Fibroblast of gingiva (primary cell): ENCODE results near the gene GSG1.
"Not testable (repeated sequence)": the region's sequence is repeated elsewhere in the genome, so short reads cannot be mapped to it uniquely, and the experiment has no call there.

Source experiments
- DNase-seq: peaks from one replicate; pipeline ENCODE4 v3.0.0-alpha.2; 2011; ENCODE audit warnings: low read depth

GSG1 gene

DNA sequence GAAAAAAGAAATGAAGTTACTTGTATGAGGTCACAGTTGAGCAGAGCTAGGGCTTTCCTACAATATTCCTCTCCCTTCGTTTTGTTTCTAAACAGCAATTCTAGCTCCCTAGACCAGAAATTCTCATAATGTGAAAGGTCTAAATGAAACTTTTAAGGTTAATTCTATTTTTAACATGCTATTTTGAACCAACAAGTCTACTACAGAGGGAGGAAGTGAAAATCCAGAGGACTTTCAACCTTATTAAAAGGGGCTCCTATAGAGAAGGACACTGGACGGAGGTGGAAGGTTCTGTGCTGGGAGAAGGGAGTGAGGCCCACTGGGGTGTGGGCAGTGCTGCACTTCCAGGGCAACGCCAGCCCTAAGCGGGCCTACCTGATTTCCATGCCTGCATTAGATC lies 13.4 kb downstream of the GSG1 start:
- DNase-seq, result no peak

DNA sequence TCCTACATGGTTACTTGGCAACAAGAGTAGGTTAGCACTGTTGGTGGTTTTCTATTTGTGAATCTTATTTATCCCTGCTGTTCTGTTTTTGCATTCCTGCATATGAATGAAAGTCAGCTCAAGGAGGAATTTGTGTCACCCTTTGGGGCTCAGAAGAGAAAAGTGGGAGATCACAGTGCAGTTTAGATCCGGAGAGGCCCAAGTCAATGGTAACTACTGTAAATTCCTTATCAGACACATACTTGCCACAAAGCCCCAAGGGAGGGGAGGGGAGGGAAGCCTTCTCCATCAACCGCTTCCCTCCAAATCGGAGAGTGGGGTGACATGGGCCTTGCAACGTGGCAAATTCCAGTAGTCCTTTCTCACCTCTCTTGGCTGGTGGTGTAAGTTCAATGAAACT lies 15.0 kb downstream of the GSG1 start:
- no peak for DNase-seq

DNA sequence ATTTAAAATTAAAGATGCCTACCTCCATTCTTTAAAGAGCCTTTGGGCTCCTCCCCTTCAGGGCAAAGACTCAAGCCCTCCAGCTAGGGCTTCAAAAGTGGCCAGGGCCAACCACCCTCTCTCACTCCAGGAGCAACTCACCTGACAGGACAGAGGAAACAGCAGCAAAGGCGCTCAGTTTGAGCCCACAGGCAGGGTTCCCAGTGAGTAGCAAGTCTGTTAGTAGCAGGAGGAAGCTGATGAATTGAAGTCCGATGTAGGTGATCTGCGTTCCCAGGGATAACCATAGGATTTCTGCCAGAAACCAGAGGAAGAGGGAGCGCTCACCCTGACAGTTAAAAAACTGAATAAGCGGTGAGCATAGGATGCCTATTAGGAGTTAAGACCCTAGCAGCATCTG lies 15.7 kb downstream of the GSG1 start:
- DNase-seq, result no peak

DNA sequence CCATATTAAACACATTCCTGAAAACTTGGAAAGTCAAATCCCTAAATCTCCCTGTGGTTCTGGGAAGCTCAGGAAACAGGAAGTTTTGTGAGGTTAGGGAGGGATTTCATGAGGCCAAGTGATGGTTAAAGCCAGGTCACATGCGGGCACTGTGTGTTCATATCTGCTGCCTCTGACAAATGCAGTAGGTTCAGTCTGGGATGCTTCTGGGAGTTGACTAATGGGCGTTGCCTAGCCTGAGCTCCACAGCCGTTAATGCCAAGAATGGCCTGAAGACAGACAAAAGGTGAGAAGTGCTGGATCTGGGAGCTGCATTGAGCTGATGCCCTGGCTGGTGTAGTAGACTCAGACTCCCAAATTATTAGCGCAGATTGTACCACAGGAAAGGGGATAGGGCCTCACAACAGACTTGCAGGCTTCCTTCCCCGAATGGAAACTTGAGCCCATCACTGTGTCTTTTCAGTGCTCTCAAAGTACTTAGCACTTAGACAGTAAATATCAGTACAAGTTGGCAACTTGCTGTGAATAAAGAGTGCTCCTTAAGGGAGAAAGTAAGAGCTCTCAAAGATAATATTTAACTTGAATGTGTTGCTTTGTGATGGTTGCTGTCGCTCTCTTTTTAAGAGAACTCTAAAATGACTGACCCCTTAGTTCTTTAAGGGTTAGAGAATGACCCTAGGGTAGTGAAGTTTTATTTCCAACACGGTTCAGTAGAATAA lies 17.3 kb downstream of the GSG1 start:
- no peak for DNase-seq

DNA sequence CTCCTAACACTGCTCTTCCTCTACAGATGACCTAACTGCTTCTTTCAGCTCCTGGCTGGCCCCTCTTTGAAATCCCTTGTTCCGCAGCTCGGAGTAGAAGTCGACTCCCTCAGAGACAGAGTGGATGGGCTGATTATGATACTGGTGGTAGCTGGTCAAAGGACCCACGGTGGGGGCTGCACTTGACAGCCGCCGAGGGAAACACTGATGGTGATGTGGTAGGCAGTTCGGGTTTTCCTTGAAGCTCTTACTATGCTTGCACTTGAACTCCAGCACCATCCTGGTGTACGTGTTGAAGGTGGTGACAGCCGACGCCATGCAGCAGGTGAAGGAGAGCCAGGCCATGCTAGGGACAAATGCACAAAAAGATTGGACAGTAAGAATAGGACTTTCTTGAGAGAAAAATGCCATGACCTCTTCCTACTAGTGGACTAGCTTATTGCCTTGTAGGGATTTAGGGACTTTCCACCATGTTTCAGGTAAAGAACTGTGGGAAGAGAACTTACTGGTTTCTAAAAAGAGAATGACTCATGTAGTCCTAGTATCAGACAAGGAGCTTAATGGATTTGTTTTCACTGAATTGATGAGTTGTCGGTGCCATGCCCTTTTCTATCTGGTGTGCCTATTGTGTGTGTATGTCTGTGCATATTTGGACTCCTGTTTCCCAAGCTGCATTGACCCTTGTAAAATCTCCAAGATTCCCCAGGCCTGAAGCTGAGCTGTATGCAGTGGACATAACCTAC lies 18.4 kb downstream of the GSG1 start:
- DNase-seq, result no peak

DNA sequence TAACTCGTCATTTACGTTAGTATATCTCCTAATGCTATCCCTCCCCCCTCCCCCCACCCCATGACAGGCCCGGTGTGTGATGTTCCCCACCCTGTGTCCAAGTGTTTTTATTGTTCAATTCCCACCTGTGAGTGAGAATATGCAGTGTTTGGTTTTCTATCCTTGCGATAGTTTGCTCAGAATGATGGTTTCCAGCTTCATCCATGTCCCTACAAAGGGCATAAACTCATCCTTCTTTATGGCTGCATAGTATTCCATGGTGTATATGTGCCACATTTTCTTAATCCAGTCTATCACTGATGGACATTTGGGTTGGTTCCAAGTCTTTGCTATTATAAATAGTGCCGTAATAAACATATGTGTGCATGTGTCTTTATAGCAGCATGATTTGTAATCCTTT lies 19.8 kb downstream of the GSG1 start:
- not testable (repeated sequence) for DNase-seq

DNA sequence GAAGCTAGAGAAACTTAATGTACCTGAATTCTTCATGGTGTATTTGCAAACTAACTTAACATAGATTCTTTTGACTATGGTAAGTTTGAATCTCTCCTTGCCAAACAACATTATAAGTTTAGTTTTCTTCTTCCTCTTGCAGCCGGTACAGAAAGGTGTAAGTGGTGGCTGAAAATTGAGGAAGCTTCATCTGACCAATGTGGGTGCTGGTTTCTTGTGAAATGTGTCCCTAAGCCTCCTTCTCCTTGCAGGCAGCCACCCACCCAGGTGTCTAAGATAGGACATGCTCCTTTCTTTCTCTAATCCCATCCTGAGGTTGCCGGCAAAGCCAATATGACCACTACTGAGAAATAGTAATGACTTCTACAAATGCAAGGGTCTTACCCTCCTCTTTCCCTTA lies 20.6 kb downstream of the GSG1 start:
- DNase-seq, result no peak

DNA sequence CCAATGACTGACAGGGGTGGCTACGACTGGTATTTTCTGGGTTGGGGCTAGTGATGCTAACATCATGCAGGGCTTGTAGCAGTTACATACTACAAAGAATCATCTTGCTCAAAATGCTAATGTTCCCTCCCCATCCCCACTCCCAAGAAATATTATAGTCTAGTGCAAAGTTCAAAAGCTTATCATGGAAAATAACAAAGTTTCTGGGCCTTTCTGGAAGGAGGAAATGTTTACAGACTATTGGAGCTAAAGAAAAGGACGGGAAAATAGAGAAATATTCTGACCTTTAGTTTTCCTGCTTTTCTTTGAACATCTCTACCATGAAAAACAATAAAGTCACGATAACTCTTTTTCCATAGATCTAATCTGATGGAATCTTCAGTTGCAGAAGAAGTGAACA lies 23.2 kb downstream of the GSG1 start:
- DNase-seq, result no peak

DNA sequence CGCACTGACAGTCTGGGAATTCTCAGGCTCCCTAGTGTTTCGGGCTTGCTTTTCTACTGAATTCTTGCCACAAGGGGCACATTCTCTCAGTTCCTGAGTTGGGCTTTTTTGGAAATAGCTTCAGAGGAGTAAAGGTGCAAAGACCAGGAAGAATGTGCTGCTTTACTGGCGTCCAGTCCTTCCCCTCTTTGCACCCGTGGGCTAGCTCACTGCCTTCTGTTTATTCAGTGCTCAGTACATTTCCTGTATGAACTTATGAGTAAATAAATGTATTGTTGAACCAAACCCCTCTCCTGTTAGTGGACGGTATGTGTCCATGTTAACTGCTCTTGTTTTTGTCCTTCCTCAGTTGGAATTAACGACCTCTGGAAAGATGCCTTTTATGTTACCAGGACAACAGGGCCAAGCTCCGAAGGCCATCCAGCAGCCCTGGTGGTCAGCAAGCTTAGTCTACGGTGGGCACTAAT lies 24.0 kb downstream of the GSG1 start:
- DNase-seq, result no peak

DNA sequence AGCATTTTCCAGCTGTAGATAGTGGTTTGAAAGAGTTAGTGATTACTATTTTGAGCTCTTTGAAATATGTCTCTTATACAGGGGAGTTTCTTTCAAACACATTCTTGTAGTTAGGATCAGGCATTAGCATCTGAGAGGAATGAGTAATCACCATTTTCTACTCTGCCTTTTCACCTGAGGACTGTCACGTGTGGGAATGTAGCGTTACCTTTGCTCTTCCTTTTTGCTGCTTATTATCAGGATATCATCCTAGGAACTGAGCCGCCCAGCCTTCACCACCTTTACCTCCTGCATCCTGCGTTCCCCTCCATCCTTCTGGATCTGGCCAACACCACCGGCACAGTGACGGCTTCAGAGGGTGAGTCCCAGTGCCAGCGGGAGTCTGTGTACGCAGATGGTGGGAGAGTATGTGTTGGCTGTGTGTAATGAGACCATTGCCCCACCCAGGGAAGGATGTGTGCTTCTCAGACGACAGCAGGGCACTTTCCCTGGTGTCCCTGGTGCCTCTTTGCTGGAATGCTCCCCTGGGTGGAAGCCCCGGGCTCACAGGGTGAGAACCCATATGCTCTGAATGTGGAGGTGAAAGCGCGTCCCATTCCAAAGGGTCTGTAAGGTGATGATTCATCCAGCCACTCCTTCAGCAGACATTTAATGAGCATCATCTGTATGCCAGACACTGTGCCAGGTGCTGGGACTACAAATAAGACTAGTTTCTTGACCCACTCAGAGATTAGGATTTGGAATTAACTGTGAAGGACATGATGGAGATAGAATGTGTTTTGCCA lies 27.5 kb downstream of the GSG1 start:
- DNase-seq, result no peak

DNA sequence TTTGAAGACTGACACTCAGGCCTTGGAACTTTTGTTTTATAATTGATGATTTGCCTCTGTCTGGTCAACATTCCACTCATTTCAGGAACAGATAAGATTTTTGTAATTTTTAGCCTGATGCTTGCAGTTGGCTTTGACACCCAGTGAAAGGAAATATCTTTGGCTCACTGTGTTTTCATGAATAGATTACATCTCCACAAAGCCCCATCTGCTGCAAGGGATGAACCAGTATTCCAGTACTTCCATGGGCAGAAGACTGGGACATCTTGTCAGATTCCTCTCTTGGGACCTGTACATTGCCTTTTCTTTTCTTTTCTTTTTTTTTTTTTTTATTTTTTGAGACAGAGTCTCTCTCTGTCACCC lies 28.4 kb downstream of the GSG1 start:
- DNase-seq, result no peak

DNA sequence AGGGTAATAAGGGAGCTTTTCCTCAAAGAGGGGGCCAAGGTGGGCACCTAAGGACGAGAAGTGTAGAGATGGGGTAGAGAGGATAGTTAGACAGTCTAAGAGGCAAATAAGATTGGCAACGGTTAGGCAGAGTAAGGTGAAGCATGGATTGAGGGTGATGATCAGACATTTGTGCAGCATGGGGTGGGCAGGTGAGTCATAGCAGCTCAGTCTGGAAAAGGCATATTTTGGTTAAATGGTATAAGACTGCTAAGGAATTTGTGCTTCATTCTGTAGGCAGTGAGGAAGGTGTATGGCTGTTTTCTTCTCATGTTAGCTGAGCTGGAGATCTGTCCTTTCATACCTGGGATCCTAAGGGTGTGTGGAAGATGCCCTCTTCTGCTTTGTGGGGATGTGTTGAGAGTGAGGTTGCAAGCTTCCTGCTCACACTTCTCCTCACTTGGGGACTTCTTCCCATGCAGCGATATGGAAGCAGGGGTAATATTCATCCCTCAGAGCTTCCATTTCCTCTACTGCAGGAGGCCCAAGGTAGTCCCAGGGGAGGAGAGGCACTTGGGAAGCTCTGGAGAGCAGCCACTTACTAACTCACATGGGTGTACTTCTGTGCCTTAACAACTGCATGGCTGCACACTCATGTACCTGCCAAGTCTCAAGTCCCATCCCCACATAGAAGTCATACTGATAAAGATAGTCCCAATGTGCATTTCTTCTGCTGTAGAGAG lies 28.9 kb downstream of the GSG1 start:
- DNase-seq, result no peak

DNA sequence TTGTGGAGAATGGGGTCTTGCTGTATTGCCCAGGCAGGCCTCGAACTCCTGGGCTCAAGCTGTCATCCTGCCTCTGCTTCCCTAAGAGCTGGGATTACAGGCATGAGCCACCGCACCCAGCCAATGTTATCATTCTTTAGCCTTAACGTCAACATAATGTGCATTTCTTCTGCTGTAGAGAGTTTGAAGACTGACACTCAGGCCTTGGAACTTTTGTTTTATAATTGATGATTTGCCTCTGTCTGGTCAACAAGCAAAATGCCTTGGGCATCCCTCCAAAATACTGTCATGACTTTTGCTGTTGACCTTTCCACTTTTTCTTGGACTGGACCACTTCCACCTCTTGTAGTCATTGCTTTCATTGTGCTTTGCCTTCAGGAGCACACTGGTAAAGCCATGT lies 30.3 kb downstream of the GSG1 start:
- DNase-seq, result no peak

DNA sequence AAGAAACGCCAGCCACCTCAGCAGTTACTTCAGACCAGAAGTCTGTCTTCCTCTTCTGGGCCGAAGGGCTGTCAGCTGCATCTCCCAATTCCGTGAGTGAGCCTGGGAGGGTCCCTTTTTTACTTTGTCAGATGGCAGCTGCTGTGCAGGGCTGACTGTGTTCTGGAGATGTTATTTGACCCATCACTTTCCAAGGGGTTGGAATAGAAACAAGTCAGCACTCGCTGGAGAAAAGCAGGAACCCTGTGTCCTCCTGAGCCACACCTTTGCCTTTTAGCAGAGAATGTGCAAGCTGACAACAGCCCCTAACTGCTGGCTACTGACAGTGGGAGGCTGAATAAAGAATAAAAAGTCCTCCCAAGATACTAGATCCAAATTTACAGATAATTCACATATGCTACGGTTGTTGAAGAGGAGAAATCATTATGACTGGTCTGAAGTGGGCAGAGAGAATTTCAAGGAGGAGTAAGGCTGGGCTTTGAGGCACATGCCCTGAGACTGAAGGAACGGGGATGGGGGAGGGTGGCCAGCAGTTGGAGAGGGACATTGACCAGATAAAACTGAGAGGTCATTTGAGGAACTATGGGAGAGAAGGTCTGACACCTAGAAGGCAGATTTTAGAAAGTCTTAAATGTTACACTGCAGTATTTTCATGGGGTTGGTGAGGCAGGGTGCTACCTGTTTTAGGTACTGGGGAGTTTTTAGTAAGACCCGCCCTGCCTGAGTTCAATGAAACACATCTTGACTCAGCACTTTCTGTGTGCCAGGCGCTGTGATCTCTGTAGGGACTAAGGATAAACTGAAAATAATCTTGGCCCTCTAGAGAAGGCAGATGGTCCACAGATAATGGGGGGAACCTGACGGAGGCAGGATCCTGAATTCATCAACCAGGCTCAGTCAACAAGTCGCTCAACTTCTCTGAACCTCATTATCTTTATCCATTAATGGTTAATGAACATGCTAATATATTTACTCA lies 31.9 kb downstream of the GSG1 start:
- no peak for DNase-seq

DNA sequence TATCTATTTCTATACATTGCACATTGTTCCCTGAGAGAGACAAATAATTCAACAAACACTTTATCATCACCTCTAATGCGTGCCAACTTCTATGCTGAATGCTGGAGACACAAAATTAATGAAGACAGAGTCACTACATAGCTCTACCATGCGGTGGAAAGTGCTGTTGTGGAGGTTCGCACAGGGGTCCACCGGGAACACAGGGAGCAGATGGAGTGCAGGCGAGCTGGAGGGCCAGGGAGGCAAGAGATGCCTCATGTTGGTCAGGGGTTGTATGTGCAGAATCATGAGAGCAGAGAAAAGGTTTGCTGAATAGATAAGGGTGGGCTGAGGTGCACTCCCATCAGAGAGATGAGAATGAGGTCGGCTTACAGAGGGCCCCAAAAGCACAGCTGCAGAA lies 34.1 kb downstream of the GSG1 start:
- no peak for DNase-seq

DNA sequence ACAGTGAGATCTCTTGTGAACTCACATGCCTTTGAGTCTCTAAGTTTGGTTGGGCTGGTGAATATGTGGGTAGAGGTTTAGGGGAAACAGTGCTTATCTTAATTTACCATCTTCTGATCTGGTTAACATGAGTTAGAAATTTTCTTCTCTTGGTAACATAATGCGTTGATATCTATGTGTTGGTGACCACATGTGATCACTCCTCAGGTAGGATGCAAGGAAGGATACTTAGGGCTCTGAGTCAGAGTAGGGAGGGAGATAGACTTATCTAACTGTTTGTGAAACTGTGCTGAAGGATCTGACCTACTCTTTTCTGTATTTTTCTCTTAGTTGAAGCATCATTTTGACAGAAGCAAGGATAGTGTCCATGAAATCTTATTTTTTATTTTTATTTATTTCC lies 36.1 kb downstream of the GSG1 start:
- DNase-seq, result no peak

DNA sequence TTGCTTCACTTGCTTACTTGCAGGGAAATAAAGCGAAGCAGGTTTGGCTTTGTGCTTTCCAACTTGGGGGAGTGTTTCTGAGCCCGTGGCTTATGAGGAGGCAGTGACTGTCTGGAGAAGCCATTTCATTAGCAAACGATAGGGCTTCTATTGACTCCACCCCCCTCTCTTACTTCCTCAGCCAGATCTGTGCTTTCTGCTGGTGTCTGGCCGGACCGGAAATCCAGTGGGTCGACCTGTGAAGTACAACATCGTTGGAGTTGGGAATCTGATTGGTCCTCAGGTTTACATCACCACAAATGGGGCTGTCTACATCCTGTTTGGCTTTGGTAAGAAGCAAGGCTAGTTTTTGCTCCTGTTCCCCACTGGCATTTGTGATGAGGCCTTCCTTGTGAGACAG lies 37.0 kb downstream of the GSG1 start:
- no peak for DNase-seq

DNA sequence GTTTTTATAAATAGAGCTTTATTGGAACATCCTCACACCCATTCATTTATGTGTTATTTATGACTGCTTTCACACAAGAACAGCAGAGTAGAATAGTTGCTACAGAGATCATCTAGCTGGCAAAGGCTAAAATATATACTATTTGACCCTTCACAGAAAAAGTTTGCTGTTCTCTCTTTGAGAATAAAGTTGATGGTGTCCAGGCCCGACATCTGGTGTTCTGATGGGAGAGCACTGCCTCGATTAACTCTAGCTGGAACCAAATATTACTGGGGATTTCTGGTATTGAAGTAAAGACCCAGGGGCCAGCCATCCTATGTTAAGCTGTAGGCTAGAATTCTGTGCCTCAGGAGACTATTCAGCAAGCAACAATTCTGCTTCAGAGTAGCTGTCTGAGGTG lies 37.5 kb downstream of the GSG1 start:
- no peak for DNase-seq

DNA sequence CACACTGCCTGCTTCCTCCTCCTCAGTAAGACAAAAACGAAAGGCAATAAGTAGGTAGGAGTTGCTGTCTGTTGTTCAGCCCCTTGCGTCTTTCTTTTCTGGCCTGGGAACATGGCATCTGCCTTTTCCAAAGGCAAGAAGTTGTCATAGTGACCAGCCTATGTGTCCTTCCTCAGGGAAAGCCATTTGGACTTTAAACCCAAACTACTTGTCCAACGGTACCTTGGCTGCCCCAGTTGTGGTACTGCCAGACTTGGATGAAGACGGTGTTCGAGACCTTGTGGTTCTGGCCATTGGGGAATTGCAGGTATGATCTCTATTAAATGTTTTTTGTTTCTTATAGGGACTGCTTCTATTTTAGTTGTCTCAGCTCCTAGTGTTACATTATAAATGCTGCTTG lies 40.8 kb downstream of the GSG1 start:
- no peak for DNase-seq

DNA sequence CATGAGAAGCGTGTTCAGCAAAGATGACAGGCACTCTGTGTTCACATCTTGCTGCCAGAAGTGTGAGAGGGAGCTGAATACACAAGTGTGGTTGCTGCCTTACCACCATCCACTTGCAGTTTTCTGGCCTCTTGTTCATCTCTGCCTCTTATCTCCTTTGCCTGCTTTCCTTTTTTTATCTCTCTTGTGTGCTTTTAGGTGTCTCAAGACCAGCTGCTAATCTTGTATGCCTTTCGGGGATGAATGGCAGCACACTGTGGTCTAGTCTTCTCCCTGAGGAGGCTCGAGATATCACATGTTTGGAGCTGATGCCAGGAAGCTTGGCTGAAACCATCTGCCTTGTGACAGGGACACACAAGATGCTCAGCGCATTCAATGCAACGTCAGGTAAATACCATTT lies 42.1 kb downstream of the GSG1 start:
- DNase-seq, result no peak

DNA sequence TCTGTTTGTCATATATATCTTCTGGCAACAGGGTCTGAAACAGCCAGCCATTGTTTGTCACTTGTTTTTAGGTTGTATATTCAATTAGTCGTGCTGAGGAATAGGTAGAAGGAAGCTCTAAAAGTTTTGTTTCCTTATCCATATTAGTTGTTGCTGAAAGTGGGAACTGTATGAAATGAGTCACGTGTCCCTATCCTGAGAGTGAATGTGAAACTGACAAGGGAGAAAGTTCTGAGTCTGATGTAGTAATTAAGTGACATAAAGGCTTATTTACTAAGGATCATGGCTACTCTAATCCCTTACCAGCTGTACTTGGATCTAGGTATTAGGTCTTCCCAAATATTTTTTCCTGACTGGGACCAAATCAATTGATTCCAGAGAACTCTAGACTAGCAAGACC lies 42.9 kb downstream of the GSG1 start:
- no peak for DNase-seq
